ENCODE measurements around the gene TBX10.

DNA sequence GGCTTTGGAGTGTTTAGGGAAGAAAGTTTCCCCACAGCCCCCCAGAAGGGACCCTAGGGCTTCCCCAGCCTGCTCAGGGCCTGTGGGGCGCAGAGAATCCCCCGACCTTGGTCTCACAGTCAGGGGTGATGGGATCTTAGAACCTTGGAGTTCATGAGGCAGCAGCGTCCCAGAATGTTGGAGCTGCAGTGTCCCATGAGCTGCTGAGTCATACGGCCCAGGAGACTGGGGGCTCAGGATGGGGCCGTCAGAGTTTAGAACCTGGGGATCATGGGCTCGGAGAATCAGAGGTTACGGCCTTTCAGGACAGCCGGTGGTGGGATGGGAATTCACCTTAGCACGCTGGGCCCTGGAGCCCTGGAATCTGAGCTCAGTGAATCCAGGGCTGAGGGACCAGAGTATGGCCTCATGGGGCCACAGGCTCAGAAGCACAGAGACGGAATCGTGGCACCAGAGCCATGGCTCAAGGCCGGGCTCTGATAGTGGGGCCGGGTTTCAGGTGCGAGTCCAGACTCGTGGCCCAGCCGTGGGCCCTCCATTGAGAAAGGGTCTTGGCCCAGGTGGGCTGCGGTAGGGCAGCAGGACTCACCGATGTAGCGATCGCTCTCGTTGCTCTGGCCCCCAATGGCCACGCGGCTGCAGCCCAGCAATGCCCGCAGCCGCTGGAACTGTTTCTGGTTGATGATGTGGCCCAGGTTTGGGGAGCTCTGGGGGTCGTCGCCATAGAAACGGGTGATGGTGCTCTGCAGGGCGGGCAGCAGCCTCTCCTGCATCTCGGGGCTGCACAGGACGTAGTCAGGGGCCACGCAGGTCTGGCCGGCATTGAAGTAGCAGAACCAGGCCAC, 25.4 kb upstream of the TBX10 start:
- TF ChIP-seq, protein P1, sequence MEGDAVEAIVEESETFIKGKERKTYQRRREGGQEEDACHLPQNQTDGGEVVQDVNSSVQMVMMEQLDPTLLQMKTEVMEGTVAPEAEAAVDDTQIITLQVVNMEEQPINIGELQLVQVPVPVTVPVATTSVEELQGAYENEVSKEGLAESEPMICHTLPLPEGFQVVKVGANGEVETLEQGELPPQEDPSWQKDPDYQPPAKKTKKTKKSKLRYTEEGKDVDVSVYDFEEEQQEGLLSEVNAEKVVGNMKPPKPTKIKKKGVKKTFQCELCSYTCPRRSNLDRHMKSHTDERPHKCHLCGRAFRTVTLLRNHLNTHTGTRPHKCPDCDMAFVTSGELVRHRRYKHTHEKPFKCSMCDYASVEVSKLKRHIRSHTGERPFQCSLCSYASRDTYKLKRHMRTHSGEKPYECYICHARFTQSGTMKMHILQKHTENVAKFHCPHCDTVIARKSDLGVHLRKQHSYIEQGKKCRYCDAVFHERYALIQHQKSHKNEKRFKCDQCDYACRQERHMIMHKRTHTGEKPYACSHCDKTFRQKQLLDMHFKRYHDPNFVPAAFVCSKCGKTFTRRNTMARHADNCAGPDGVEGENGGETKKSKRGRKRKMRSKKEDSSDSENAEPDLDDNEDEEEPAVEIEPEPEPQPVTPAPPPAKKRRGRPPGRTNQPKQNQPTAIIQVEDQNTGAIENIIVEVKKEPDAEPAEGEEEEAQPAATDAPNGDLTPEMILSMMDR (IDR thresholded peaks at IDR 0.05): no peak
- TF ChIP-seq POLR2A (IDR thresholded peaks at IDR 0.05) (no peak), POLR2AphosphoS5 (IDR thresholded peaks at IDR 0.05) (no peak)

Data from upper lobe of left lung (tissue), 4 donors.